PFSK-1 (cell line): ENCODE data around the gene RFNG.

Experiments
- FOXP2 ChIP-seq: optimal IDR thresholded peaks from 2 replicates; pipeline ENCODE3; 2011; ENCODE audit warnings: borderline replicate concordance, control low read depth, inconsistent platforms; ENCODE audit not compliant: insufficient read depth; ENCODE audit errors: extremely low read length, extremely low read depth
- POLR2AphosphoS5 ChIP-seq: IDR thresholded peaks from 2 replicates; pipeline ENCODE4 v1.6.1; 2012; ENCODE audit warnings: low read depth, mild to moderate bottlenecking, control low read depth, low read length, moderate library complexity
- REST ChIP-seq, 2 experiments: IDR thresholded peaks; 2 replicates each; pipeline versions ENCODE4 v1.6.1 to v1.8.0; 2011 to 2012; ENCODE audit warnings: low read depth in 2 of 2, low read length in 2 of 2, control low read depth in 1 of 2, inconsistent platforms in 1 of 2, mild to moderate bottlenecking in 1 of 2, moderate library complexity in 1 of 2; ENCODE audit not compliant: insufficient read depth in 1 of 2
- SIN3A ChIP-seq: IDR thresholded peaks from 2 replicates; pipeline ENCODE4 v1.6.1; 2012; ENCODE audit warnings: mild to moderate bottlenecking, low read length, moderate library complexity, borderline replicate concordance; ENCODE audit not compliant: insufficient read depth
- TAF1 ChIP-seq: IDR thresholded peaks from 2 replicates; pipeline ENCODE4 v1.6.1; 2012; ENCODE audit warnings: low read length, control low read depth, borderline replicate concordance; ENCODE audit not compliant: insufficient read depth

RFNG gene

GRCh38 chr17:82030470-82031302 lies 20.9 kb downstream of the RFNG start:
- TF ChIP-seq REST (IDR thresholded peaks at IDR 0.05; ENCODE audit: insufficient read depth in 1 of 2, low read depth in 2 of 2, low read length in 2 of 2) = no peak
- no peak for TF ChIP-seq TAF1
- TF ChIP-seq FOXP2 = no peak
- TF ChIP-seq SIN3A = 0 out of 2 replicates have a peak, but pooled peaks have one; percentile 20
- peak; percentile 44; the same call in 1 of the 2 replicates for TF ChIP-seq POLR2AphosphoS5

- TF ChIP-seq TAF1 = no peak
- TF ChIP-seq POLR2AphosphoS5 = no peak
- no peak for TF ChIP-seq FOXP2
- TF ChIP-seq SIN3A = no peak
- no peak for TF ChIP-seq REST (IDR thresholded peaks at IDR 0.05; ENCODE audit: insufficient read depth in 1 of 2, low read depth in 2 of 2, low read length in 2 of 2)
Observed at GRCh38 chr17:82029990-82030469, 21.6 kb downstream of the RFNG start.

- TF ChIP-seq FOXP2 (no peak), REST (IDR thresholded peaks at IDR 0.05; ENCODE audit: insufficient read depth in 1 of 2, low read depth in 2 of 2, low read length in 2 of 2) (no peak), TAF1 (no peak), POLR2AphosphoS5 (no peak), SIN3A (no peak)
Observed at GRCh38 chr17:82029391-82029790, 22.2 kb downstream of the RFNG start.

- TF ChIP-seq TAF1 = no peak
- no peak for TF ChIP-seq FOXP2
- TF ChIP-seq POLR2AphosphoS5 = no peak
- TF ChIP-seq SIN3A = no peak
- no peak for TF ChIP-seq REST (IDR thresholded peaks at IDR 0.05; ENCODE audit: insufficient read depth in 1 of 2, low read depth in 2 of 2, low read length in 2 of 2)
Observed at GRCh38 chr17:82028966-82029365, 22.6 kb downstream of the RFNG start.

- TF ChIP-seq POLR2AphosphoS5 = no peak
- TF ChIP-seq REST (IDR thresholded peaks at IDR 0.05; ENCODE audit: insufficient read depth in 1 of 2, low read depth in 2 of 2, low read length in 2 of 2) = no peak
- no peak for TF ChIP-seq FOXP2
- no peak for TF ChIP-seq SIN3A
- no peak for TF ChIP-seq TAF1
Observed at GRCh38 chr17:82028246-82028645, 23.4 kb downstream of the RFNG start.
